NCI-H446 treated with DMSO at 0.1 percent for 48 hours (cell line): ENCODE data around the gene CDKN1C.
"Not testable (repeated sequence)": the region's sequence is repeated elsewhere in the genome, so short reads cannot be mapped to it uniquely, and the experiment has no call there.

Source experiments
- DNase-seq: peaks from one replicate; lab custom pipeline; 2025; lab: John Stamatoyannopoulos, UW

Gene CDKN1C

DNA sequence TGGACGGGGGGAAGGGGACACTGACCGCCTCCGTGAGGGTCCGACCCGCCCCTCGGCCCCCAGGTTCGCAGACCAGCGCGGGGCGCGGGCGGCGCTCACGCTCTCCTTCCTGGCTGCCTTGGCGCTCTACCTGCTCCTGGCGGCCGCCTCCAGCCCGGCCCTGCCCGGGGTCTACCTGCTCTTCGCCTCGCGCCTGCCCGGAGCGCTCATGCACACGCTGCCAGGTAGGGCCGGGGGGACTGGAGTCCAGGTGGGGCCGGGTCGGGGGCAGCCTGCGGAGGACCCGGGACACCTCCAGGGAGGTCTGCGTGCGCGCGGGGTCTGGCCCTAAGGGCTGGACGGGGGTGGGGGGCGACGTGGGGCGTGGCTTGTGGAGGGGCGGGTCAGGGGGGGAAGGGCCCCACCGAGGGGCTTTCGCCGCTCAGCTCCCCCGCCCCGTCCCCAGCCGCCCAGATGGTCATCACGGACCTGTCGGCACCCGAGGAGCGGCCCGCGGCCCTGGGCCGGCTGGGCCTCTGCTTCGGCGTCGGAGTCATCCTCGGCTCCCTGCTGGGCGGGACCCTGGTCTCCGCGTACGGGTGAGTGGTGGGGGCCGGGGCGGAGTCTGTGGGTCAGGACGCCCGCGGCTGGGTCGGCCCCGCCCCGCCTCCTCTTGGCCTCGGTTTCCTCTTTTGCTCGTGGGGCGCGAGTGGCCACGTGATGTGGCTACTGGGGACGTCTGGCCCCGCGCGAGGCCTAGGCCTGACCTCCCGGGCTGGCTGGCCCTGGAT, 23.7 kb upstream of the CDKN1C start:
- no peak for DNase-seq

GRCh38 chr11:2908130-2908529, 22.6 kb upstream of the CDKN1C start:
- DNase-seq = no peak

DNA sequence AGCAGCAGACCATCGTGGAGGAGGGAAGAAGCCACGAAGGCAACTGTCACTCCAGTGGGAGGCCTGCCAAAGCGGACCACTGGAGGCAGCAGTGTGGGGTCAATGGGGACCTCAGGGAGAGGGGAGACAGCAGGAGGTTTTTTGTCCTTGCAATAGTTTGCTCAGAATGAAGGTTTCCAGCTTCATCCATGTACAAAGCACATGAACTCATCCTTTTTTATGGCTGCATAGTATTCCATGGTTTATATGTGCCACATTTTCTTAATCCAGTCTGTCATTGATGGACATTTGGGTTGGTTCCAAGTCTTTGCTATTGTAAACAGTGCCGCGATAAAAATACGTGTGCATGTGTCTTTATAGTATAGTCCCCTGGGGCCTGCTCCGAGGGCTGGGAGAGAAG, 19.7 kb upstream of the CDKN1C start:
- not testable (repeated sequence) for DNase-seq

DNA sequence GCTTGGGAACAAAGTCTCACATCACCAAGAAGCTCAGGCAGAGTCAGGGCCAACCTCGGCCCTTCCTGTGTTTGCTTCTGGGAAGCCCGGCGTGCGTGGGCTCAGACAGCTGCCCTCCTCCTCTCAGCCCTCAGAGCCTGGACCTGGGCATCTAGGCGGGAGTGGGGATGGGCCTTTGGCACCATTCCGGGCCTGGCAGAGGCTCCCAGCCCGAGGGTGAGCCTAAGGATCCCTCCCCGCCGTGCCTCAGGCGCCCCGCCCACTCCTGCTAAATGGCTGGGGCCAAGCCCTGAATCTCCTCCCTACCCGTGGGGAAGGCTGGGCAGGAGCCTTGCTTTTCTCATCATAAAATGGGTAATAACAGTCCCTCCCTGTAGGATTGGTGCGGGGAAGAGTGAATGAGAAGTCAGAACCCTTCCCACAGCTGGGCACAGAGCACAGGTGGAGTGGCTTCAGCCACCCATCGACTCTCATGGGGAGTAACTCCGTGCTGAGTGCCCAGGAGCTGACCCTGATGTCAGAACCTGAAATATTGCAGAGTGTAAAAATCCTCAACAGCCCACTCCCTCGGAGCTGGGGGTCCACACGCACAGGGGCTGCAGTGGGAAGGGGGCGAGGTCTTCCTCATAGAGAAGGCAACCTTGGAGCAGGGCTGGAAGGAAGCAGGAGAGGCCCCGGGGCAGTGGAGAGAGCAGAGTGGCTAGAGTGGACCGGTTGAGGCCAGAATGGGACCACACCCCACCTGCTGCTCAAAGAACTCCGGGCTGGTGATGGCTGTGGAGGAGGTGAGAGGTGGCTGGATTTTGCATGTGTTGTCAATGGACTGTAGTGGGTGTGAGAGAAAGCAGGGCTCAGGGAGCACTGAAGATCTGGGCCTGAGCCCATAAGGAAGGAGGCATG, 18.8 kb upstream of the CDKN1C start:
- DNase-seq = no peak

- no peak for DNase-seq
These were observed 18.1 kb upstream of the CDKN1C start for GRCh38 chr11:2903672-2904011.

DNA sequence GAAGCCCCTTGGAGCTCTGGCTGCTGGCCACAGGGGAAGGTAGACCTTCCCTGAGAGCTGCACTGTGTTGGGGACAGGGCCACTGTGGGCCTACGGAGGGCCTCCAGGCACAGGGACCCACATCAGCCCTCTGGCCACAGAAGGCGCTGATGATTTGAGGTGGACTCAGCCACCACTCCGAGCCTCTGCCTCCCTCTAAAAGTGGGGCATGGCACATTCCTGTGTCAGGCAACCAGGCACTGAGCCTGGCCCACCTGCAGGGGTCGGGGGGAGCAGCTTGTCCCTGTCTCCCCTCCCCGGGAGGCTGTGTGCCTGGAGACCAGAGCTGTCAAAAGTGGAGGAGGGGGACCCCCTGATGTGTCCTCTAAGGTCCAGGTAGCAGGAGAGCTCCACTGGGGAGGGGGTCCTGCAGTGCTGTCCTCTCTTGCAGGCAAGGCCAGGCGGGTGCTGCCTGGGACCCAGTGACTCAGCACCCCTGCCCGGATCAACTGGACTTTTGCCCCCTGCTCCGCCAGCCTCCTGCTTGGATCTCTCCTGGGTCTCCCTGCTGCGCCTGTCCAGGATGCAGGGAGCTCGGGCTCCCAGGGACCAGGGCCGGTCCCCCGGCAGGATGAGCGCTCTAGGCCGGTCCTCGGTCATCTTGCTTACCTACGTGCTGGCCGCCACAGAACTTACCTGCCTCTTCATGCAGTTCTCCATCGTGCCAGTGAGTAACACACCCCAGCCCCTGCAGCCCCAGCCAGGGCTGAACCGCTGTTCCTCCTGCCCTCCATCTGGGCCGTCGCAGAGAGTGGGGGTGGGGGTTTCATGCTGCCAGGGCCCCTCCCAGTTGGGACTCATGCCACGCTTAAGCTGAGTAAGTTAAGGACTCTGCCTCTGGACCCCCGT, 17.5 kb upstream of the CDKN1C start:
- DNase-seq = no peak

GRCh38 chr11:2901854-2902783, 16.5 kb upstream of the CDKN1C start:
- DNase-seq = peak; percentile 81

- no peak for DNase-seq
These were observed 15.7 kb upstream of the CDKN1C start for GRCh38 chr11:2901196-2901796.

- DNase-seq = no peak
These were observed 13.7 kb upstream of the CDKN1C start for GRCh38 chr11:2899080-2899783.

GRCh38 chr11:2898366-2899079, 12.9 kb upstream of the CDKN1C start:
- no peak for DNase-seq

- no peak for DNase-seq
These were observed 11.5 kb upstream of the CDKN1C start for GRCh38 chr11:2897048-2897447.

DNA sequence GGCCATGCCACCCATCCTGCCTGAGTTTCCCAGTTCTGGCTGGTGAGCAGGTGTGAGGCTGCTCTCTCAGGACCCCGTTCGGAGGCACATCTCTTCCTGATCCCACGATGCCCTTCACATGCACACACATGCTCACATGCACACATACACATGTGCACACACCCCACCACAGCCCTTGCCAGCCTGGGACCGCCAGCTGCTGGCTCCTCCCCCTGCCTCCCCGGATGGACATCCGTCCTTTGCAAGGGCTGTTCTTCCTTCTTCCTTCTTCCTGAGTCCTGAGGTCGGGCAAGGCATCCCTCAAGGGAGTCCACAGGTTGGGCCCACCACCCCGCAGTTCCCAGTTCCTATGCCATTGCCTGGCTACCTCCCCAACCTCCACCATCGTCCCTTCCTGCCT, 10.5 kb upstream of the CDKN1C start:
- DNase-seq = no peak

GRCh38 chr11:2893935-2894334, 8.4 kb upstream of the CDKN1C start:
- no peak for DNase-seq

DNA sequence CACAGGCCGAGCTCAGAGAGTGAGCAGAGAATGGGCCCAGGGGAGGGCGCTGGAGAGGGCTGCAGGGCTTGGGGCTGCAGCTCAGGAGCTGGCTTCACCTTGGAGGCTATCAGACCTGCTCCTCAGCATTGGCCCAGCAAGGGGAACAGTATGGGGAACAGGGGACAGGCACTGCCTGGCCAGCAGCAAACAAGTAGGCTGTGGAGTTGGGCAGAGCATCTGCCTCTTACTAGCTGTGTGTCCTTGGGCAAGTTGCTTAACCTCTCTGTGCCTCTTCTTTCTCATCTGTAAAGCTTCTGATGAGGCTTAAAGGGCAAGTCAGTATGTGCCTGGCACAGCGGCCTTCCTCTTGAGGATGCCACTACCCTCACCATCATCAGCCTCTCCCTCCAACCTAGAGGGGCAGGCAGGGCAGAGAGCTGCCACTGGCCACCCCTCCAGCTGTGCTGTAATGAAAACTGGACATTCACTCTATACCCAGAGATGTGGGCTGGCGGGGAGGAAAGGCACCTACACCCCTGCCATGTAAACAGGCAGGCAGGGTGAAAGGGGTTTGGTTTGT, 7.5 kb upstream of the CDKN1C start:
- DNase-seq = no peak

GRCh38 chr11:2892215-2892966, 6.8 kb upstream of the CDKN1C start:
- peak; percentile 5 for DNase-seq

- DNase-seq = peak; percentile 11
These were observed 6.0 kb upstream of the CDKN1C start for GRCh38 chr11:2891326-2892214.
